GM10266 (cell line): Measurements from ENCODE around the gene DDIT3.

Experiments used
- DNase-seq: peaks from one replicate; pipeline ENCODE4 v3.0.0; 2012; ENCODE audit errors: extremely low spot score
- TF ChIP-seq, protein P1 (sequence below): IDR thresholded peaks from 2 replicates; pipeline ENCODE4 v1.5.1; 2012; ENCODE audit warnings: mild to moderate bottlenecking, low read depth; ENCODE audit not compliant: control insufficient read depth, insufficient read depth; ENCODE audit errors: missing control alignments

The DDIT3 gene

DNA sequence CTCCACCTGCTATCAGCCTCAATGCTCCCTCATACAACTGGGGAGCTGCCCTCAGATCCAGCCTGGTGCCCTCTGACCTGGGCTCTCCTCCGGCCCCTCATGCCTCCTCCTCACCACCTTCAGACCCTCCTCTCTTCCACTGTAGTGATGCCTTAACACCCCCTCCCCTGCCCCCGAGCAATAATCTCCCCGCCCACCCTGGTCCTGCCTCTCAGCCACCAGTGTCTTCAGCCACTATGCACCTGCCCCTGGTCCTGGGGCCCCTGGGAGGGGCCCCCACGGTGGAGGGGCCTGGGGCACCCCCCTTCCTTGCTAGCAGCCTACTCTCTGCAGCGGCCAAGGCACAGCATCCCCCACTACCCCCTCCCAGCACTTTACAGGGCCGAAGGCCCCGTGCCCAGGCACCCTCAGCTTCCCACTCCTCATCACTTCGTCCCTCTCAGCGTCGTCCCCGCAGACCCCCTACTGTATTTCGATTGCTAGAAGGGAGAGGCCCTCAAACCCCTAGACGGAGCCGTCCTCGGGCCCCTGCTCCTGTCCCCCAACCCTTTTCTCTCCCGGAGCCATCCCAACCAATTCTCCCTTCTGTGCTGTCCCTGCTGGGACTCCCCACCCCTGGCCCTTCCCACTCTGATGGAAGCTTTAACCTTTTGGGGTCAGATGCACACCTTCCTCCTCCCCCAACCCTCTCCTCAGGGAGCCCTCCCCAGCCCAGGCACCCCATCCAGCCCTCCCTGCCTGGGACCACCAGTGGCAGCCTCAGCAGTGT is 5.5 kb upstream of the DDIT3 start:
- no peak for DNase-seq
- TF ChIP-seq, protein P1, sequence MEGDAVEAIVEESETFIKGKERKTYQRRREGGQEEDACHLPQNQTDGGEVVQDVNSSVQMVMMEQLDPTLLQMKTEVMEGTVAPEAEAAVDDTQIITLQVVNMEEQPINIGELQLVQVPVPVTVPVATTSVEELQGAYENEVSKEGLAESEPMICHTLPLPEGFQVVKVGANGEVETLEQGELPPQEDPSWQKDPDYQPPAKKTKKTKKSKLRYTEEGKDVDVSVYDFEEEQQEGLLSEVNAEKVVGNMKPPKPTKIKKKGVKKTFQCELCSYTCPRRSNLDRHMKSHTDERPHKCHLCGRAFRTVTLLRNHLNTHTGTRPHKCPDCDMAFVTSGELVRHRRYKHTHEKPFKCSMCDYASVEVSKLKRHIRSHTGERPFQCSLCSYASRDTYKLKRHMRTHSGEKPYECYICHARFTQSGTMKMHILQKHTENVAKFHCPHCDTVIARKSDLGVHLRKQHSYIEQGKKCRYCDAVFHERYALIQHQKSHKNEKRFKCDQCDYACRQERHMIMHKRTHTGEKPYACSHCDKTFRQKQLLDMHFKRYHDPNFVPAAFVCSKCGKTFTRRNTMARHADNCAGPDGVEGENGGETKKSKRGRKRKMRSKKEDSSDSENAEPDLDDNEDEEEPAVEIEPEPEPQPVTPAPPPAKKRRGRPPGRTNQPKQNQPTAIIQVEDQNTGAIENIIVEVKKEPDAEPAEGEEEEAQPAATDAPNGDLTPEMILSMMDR: no peak

DNA sequence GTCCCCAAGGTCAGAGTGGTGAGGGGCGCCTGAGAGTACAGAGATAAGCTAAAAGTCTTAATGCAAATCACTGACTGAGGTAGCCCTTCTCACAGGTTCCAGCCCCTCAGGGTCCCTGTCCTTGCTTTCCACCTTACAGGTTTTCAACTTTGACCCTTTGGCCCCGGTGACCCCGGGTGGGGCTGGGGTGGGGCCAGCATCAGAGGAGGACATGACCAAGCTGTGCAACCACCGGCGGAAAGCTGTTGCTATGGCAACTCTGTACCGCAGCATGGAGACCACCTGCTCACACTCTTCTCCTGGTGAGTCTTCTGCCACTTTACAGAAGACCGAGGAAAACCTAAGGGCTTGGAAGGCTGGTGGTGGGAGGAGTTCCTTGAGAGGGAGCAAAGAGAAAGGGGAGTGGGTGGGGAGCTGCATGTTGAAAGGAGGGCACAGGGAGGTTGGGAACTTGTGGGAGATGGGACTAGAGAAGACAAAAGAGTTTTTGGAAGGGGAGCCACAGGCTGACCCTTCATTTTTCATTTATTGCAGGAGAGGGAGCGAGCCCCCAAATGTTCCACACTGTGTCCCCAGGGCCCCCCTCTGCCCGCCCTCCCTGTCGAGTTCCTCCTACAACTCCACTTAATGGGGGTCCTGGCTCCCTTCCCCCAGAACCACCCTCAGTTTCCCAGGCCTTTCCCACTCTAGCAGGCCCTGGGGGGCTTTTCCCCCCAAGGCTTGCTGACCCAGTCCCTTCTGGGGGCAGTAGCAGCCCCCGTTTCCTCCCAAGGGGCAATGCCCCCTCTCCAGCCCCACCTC is 4.7 kb upstream of the DDIT3 start:
- DNase-seq: no peak
- TF ChIP-seq, protein P1: no peak

- TF ChIP-seq, protein P1: no peak
- DNase-seq: no peak
These were observed 3.6 kb upstream of the DDIT3 start for GRCh38 chr12:57523706-57524614.

GRCh38 chr12:57522887-57523705 is 2.8 kb upstream of the DDIT3 start:
- TF ChIP-seq, protein P1: no peak
- no peak for DNase-seq

DNA sequence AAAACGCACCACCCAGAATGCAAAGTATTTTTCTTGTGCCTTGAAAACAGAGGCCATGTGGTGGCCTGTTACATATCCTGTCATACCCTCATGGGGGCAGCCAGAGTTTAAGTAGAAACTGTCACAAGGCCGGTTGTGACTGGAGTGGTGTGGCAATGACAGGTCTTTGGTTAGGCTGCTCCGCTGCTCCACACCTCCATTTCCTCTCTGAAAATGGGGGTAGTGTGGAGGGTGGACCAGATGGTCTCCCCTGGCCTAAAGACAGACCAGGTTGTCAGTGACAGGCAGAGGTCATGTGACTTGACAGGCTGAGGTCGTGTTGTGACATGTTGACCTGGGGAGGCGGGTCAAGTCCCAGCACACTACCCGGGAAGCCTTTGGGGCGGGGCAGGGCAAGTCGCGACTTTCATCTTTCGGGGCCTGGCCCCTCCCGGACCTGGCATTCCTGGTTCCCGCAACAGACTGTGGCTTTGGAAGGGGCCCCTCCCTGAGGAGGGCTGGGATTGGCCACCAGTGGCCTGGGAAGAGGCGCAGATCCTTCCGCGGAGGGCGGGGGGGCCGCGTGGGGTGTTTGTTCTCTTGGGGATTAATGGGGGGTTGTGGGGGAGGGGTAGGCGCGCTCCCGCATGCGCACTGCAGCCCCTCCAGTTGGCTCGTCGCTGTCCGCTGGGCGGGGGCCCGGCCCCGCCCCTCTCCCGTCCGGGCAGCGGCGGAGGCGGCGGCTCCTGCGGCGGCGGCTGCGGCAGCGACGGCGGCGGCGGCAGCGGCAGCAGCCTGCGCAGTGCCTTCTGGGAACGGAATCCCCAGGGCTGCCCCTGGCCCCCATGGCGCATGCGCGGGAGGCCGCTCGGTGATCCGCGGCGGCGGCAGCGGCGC is 1.9 kb upstream of the DDIT3 start, which contains the start of gene MBD6:
Gene MBD6, plus strand, starts transcription at position 814 of the 876 bp plus-strand sequence. CDS start 1,480 bp downstream, outside the sequence.
- peak; percentile 99 for DNase-seq

More for the DNA sequence above, 1.9 kb upstream of the DDIT3 start, which contains the start of gene MBD6:
- TF ChIP-seq, protein P1: peak; percentile 12
